HG03108 (cell line): ENCODE measurements around the gene CCDC136.
A peak's percentile ranks its signal among the peaks of the same experiment; 100 is the strongest.

Experiments
- ATAC-seq: cut with Tn5 transposase; IDR thresholded peaks from one replicate; pipeline ENCODE4 v1.9.1; 2021; ENCODE audit warnings: moderate library complexity; ENCODE audit not compliant: unreplicated experiment

Gene CCDC136

DNA sequence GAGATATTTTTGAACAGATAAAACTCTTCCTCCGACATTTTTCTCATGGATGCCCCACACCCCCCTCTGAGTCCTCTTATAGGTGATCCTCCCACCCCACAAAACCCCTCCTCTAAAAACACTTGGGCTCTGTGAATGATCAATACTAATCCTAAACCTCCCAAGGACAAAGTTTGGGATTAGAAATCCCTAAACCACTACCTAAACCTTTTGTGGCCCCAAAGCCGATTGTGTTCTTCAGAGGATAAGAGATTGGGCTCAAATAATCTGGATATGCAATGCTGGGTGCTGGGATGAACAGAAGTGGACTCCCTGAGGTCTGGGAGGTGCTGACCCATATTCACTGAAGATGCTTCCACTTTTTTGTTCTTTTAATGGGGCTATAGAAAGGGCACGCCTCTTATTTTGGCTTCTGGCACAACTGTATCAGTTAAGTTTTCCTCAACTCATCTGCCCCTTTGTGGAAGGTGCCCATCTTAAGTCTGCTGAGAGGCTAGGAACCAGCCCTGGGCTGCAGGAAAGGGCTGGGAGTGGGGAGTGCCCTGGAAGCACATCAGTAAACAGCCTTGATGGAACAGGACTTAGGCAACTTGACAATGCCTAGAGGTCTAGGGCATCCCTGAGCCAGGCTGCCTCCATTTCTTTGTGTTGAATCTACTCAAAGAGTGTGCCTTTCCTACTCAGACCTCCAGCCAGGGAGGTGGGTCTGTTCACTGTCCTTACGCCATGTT lies 15.9 kb upstream of the CCDC136 start, which contains the start of gene OPN1SW:
Gene OPN1SW, minus strand, starts transcription at position 51 of the 731 bp plus-strand sequence. Its CDS starts 13 bp downstream, at position 38.
- no peak for ATAC-seq

DNA sequence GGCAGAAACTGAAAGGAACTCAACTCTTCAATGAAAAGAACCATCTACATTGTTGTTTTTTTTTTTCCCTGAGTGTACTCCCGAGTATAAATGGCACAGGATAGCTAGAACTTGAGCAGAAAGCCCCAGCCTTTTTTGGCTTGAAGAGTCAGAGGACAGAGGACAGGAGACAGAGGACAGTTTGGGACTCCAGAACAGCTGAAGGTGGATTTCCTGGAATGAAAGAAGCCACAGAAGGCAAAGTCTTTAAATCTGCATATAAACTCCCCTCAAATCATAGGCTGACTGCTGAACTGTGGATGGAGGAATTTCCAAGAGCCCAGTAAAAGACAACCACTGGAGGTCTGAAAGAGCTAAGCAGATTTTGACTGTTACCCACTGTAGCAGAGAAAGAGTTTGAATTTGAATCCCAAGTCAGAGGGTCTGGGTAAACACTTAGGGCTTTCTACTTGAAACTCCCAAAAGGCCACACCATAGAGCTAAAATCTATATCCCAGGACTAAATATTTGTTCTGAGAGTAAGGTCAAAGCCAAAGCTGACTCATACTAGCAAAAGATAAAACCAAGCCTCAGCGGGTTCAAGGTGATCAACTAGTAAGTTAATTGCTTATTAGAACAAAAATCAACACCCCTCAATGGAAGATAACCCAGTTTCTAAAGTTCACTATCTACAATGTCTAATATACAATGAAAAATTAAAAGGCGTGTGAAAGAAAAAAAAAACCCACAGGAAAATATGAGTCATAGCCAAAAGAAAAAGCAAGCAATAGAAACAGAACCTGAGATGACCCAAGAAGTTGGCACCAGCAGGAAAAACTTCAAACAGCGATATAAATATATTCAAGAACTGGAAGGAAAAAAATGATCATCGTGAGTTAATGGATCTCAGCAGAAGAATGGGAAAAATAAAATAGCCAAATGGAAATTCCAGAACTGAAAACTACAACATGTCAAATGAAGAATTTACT lies 14.3 kb upstream of the CCDC136 start:
- ATAC-seq: no peak

DNA sequence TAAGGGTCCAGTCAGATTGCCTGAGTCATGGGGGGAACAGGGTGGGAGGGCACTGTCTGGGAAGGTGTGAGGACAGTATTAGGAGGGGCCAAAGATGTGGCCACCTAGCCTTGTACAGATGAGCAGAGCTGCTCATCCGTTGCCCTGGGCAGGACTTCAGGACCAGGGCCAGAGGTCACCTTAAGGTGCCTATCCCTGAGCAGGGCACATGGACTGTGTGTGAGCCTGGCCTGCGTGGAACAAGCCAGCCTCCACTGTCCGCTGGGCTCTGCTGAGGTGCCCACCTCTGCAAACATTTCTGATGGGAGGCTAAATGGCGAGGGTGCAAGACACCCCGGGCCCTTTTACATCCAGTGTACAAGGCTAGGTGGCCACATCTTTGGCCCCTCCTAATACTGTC lies 12.8 kb upstream of the CCDC136 start:
- ATAC-seq: no peak

DNA sequence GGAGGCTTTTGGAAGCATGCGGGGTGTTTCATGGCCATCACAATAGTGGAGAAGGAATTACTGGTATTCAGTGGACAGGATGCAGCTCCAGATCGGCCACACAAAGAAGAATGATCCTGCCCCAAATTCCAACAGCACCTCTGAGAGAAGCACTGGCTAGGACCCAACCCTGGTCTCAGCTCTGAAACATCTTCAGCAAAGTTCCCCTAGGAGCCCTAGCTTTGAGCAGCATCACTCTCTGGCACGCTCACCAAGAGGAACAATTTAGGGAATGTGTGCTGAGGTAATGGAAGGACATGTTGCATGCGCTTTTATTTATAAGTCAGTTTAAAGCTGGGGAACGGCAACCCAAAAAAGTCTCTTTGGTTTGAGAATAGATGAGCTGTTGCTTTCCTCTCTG lies 10.6 kb upstream of the CCDC136 start:
- ATAC-seq: no peak

DNA sequence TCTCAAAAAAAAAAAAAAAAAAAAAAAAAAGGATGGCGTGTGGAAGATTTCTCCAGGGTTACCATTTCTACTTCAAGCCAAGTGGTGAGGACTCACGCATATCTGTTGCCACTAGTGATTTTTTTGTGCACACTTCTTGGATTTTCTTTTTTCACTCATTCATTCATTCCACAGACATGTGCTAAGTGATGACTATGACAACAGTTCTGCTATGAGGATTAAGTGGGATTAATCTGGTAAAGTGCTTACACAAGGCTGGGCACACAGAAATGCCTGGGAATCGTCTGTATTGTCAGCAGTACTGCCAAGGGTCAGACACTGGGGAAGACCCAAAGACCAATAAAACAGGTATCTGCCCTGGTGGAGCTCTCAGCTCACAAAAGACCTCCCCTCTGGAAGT lies 9.9 kb upstream of the CCDC136 start:
- no peak for ATAC-seq

DNA sequence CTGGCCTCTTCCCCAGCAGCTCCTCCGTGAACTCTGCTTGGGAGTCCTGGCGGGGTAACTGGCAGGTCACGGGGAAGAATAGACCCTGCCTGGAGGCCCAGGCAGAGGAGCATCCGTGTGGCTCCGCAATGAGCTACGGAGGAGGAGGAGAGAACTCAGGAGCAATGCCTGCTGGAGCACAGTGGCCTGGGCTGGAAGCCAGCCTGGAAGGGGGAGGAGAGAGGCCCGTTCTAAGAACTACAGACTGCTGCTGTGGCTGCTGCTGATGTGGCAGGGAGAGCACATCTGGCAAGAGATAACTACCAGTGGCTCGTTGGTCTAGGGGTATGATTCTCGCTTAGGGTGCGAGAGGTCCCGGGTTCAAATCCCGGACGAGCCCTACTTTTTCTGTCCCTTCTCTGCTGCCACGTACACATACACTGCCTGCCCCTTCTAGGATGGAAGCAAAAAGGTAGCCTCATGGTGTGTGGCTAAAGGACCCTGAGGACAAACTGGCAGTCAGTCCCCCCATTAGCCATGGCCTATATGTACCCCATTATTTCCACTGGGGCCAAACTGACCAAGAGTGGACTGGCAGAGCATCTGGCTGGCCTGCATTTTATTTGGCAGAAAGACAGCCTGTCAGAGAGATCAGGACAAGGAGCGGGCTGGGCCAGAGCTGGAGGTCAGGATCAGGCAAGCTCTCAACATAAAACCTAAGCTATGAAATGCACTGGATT lies 8.5 kb upstream of the CCDC136 start:
- ATAC-seq: no peak

DNA sequence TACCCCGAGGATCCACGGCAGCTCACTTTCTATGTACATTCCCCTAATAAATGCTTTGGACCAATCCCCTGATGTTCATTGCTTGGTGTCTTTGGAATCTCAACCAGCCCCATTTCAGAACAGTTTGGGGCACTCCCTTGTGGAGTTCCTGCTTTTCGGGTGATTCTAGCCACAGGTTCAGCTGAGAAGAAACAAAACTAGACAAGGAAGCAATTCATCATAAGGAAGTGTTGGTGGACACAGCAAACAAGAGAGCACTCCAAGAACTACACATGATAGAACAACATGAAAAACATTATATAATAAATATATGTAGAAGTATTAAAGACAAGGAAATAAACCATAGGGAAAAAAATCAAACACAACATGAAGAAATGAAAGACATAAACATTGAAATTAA lies 6.0 kb upstream of the CCDC136 start:
- no peak for ATAC-seq

DNA sequence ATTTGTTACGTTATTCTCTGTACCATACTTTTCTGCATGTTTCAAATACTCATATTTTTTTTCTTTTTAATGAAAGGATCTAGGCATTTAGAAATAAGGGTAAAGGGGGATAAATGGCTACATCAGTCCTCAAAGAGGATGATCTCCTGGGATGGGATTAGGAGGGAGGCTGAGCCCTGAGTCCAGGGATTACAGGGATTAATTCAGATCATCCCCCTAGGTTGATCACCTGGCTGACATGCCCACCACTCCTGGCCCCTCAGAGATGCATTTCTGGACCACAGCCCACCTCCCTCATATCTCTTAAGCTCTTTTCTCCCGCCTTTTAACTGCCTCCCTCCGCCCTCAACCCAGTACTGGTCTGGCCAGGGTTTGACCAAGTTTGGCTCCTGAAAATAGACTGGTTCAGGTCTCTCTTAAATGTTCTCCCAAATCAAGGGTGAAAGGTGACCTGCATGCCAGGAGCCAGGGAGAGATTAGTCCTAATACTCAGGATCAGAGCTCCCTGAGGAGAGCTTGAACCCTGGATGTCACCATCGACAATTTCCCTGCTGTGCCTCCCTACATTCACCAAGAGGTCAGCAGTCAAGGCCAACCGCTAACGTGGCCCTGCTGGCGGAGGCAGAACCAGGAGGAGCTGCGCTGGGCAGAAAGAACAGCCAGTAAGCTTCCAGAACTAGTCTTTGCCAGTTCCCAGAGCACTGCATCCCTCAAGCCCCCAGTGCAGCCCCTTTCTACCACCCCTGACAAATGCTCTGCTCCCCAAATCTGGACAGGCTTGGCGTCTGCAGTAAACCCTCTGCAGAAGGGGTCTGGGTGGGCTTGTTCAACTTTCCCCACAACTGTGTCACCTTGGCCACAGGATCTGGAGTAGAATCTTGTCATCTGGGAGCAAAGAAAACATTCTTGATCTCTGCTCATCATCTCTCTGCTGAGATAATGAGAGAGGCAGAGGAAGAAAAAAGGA lies 3.0 kb upstream of the CCDC136 start:
- ATAC-seq: no peak

DNA sequence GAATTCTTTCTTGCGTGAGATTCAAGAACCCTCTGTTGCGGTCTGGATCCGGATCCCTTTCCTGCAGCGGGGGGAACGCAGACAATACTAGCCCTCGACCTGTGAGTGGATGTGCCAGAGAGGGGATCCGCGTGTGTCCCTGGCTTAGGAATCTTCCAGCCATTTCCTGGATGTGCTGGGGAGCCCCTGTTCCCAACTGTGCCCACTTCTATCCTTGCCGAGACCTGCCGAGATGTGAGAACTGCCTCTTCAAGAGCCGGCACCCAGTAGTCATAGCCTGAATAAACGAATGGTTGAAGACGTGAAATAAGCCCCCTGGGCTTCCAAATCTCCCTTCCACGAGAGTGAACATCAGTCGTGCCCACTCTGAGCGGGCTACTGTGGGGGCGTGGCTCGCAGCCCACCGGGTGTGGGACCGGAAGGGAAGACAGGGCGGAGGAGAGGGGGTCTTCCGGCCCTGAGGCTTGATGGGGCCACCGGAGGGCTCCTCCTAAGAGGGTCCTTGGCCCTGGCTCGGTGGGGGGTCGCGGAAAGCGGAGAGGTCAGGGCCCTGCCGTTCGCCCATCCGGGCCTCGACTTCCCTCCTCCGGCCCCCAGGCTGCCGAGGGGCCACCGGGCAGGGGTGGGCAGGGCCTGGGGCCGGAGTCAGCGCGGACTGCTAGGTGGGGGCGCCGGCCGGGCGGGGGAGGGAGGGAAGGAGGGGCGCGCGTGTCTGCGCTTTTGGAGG lies 1.3 kb upstream of the CCDC136 start:
- ATAC-seq: peak; percentile 14

DNA sequence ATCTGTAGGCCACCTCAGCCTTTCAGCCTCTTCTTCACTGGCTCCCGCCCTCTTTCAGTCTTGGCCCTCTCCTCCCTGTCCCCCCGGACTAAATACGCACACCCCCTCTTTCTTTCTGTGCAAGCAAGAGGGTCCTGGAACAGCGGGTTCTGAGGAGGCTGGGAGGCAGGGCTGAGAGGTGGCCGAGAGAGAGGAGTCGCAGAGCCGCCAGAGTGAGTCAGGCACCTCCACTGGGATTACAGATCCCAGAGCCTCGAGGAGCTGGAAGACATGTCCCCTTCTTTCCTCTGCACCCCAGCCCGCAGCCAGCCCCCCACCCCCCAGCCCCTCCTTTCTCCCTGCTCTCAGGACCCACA lies 182 bp downstream of the CCDC136 start:
- no peak for ATAC-seq

DNA sequence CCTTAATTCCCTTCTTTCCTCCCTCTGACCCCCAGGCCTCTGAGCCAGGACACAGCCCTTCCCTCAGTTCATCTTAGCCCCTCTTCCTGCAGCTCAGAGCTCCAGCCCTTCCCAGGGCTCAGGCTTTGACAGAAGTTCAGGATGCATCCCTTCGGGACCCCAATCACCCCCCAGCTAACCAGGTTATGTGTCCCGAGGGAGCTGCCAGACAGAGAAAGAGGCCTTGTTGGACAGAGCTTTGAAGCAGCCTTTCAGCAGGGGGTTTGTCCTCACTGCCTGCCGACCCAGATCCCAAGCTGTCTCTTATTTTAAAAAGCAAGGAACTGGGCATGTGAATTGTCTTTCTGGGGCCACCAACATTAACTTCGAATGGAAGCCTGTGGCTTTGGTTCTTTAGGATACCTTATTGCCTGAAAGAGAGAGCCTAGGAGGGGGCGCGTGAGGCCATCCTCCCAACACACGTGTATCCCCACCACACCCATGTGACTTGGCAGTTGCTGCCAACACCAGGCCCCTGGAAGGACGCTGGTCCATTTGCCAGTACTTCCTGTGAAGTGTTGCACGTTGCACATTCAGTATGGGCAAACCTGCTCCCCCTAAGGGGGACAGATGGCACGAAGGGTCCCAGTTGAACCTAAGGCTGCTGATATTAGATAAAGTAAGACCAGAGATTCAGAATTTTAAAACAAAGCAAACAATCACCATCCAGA lies 858 bp downstream of the CCDC136 start:
- ATAC-seq: no peak

DNA sequence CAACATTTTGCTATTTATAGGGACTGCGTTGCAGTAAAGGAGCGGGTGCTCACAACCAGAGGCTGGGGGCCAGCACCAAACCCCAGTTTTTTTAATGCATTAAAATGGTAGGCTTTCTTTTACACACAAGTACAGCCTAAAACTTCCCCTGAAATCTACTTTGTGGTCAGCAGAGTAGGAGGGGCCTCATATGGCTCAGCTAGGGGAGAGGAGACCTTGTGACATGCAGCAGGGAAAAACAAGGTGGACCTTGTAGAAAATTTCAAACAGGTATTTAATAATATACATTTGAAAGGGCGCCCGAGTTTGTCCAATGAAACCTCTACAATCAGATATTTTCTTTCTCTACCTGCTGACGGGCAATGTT lies 1.4 kb downstream of the CCDC136 start:
- ATAC-seq: no peak

DNA sequence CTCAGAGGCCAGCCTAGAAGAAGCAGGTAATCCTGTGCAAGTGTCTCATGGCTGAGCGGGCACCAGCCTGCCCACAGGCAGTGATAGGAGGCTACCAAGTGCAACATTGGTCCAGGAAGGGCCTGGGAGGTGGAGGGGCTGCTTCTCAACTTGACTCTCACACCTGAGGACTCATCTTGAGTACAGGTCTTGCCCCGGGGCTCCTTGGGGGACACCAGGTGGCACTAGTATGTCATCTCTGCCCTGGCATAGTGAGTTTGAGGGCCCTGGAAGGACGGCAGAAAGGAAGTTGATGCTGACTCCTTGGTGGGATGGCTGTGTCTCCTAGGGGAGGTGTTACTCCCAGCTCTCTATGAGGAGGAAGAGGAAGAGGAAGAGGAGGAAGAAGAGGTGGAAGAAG lies 2.3 kb downstream of the CCDC136 start:
- no peak for ATAC-seq

DNA sequence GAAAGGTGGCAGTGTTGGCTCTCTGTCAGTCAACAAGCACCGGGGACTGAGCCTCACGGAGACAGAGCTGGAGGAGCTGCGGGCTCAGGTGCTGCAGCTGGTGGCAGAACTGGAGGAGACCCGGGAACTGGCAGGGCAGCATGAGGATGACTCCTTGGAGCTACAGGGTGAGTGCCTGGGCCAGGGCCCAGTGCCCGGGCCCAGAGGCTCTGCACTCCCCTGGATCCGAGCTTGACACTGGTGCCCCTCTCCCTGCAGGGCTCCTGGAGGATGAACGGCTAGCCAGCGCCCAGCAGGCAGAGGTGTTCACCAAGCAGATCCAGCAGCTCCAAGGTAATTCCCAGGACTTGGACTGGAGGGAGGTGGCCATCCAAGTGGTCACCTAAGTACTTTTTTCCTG lies 2.7 kb downstream of the CCDC136 start:
- no peak for ATAC-seq

DNA sequence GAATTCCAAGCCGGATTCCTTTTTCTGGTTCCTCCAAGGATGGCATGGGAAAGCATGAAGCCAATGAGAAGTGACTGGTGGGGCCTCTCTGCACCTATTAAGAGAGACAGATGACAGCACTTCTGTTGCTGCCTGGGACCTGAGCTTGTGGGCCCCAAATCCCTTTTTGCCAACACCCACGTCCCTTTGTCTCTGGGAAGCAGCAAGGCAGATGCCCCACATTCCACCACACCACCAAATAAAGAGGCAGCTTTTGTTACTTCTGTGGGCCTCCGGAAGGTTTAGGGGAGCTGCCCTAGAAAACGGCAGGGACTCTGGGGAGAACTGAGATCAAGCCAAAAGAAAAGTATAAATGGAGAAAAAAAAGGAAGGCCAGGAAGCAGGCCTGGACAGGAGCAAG lies 3.4 kb downstream of the CCDC136 start:
- no peak for ATAC-seq

DNA sequence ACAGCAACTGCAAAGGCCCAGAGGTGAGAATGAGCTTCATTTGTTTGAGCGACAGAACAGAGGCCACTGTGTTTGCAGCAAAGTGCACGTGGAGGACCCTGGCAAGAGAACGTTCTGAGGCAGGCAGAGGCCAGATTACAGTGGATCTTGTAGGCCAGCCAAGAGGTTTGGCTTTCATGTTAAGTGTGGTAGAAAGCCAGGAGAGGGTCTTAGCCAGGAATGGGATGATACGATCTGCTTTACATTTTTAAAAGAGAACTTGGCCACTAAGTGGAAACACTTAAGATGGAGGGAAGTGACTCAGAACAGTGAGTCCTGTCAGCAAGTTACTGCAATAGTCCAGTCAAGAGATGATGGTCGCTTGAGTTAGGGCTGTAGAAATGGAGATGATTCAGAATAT lies 4.6 kb downstream of the CCDC136 start:
- ATAC-seq: no peak

DNA sequence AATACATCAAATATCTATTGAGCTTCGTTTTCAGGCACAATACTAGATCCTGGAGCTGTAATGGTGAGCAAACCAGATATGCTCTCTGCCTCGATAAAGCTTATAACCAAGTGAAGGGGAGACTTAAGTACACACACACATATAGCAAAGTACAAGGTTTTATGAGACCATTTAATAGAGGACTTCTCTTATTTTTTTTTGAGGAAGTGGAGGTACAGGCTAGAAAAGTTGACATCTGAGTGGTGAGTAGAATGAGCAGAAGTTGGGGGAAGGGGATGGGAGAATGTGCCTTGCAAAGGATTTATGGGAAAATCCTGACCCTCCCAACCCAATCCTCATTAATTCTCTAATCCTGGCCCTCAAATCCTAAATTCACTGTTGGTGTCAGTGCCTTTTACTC lies 7.7 kb downstream of the CCDC136 start:
- no peak for ATAC-seq

DNA sequence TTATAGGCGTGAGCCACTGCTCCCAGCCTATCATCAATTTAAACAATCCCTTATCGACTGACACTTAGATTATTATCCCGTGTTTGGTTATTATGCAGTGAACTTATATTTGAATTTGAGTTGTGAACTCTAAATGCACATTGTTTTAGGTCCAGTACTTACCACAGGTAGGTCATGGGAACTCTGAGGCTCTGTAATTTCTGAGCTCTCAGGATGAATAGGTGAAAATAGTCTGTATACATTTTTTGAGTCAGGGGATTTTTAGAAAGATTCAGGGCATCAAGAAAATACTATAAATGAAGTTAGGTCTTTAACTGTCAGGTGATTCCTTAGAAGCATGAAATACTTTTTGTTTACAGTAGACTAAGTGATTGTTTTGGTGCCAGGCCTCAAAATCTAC lies 8.8 kb downstream of the CCDC136 start:
- ATAC-seq: no peak

DNA sequence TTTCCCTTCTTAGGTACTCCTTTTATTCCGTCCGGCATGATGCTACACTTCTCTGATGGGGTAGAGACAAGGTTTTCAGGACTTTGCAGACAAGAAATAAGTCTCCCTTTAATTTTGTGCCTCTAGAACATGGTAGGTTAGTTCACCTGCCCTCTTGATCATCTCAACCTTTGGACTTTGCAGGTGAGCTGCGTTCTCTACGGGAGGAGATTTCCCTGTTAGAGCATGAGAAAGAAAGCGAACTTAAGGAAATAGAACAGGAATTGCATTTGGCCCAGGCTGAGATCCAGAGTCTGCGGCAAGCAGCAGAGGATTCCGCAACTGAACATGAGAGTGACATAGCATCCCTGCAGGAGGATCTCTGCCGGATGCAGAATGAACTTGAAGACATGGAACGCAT lies 9.2 kb downstream of the CCDC136 start:
- ATAC-seq: no peak
